Prostate gland (tissue), 2 donors: ENCODE data around the gene VAV1.

Source experiments
- POLR2AphosphoS5 ChIP-seq: sonication (generic); formaldehyde crosslinking; IDR thresholded peaks from one replicate; pipeline ENCODE4 v1.6.1; 2017; ENCODE audit warnings: antibody characterized with exemption
- TF ChIP-seq, protein P1 (sequence below), 4 experiments: fragments of 200-600 bp in 2 of 4; fragments of 450-650 bp in 2 of 4; sonication (generic) in 2 of 4; IDR thresholded peaks; 1 replicate in 3 of 4; 2 replicates in 1 of 4; pipeline ENCODE4 v1.5.1; 2016 to 2019; ENCODE audit warnings: antibody characterized with exemption in 4 of 4, mild to moderate bottlenecking in 2 of 4, moderate library complexity in 2 of 4

DNA sequence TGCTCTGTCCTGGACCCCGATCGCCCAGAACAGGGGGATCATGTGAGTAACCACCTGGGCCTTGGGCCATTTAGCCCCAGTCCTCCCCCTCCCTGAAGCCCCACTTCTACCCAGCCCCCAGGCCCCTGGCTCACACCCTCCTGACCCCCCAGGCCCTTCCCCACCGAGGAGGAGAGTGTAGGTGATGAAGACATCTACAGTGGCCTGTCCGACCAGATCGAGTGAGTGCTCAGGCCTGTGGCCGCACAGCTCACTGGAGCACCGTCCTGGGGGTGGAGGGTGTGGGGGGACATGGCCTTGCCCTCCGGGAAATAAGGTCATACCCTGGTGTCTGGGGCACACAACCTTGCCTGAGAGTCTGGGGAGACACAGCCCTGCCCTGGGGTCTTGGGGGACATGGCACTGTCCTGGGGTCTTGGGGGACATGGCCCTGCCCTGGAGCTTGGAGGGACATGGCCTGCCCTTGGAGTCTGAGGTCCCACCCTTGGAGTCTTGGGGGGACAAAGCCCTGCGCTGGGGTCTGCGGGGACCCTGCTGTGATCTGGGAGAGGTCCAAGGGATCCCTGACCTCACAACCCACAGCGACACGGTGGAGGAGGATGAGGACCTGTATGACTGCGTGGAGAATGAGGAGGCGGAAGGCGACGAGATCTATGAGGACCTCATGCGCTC, 49.3 kb downstream of the VAV1 start:
- TF ChIP-seq, protein P1, sequence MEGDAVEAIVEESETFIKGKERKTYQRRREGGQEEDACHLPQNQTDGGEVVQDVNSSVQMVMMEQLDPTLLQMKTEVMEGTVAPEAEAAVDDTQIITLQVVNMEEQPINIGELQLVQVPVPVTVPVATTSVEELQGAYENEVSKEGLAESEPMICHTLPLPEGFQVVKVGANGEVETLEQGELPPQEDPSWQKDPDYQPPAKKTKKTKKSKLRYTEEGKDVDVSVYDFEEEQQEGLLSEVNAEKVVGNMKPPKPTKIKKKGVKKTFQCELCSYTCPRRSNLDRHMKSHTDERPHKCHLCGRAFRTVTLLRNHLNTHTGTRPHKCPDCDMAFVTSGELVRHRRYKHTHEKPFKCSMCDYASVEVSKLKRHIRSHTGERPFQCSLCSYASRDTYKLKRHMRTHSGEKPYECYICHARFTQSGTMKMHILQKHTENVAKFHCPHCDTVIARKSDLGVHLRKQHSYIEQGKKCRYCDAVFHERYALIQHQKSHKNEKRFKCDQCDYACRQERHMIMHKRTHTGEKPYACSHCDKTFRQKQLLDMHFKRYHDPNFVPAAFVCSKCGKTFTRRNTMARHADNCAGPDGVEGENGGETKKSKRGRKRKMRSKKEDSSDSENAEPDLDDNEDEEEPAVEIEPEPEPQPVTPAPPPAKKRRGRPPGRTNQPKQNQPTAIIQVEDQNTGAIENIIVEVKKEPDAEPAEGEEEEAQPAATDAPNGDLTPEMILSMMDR (IDR thresholded peaks at IDR 0.05): no peak
- TF ChIP-seq POLR2AphosphoS5: no peak
